Measurements from ENCODE around the gene SHROOM2. TPM values are rescaled to one million over a fixed set of nuclear protein-coding genes. Genes with fewer than 3 reads are reported as not detected.

The SHROOM2 gene, protein sequence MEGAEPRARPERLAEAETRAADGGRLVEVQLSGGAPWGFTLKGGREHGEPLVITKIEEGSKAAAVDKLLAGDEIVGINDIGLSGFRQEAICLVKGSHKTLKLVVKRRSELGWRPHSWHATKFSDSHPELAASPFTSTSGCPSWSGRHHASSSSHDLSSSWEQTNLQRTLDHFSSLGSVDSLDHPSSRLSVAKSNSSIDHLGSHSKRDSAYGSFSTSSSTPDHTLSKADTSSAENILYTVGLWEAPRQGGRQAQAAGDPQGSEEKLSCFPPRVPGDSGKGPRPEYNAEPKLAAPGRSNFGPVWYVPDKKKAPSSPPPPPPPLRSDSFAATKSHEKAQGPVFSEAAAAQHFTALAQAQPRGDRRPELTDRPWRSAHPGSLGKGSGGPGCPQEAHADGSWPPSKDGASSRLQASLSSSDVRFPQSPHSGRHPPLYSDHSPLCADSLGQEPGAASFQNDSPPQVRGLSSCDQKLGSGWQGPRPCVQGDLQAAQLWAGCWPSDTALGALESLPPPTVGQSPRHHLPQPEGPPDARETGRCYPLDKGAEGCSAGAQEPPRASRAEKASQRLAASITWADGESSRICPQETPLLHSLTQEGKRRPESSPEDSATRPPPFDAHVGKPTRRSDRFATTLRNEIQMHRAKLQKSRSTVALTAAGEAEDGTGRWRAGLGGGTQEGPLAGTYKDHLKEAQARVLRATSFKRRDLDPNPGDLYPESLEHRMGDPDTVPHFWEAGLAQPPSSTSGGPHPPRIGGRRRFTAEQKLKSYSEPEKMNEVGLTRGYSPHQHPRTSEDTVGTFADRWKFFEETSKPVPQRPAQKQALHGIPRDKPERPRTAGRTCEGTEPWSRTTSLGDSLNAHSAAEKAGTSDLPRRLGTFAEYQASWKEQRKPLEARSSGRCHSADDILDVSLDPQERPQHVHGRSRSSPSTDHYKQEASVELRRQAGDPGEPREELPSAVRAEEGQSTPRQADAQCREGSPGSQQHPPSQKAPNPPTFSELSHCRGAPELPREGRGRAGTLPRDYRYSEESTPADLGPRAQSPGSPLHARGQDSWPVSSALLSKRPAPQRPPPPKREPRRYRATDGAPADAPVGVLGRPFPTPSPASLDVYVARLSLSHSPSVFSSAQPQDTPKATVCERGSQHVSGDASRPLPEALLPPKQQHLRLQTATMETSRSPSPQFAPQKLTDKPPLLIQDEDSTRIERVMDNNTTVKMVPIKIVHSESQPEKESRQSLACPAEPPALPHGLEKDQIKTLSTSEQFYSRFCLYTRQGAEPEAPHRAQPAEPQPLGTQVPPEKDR (N-terminal part only)
- 1.8 to 6.6 TPM (median 3.3 TPM) in 3 replicates for polyA plus RNA-seq
- 4.2 TPM for polyA plus RNA-seq (2011; ENCODE audit: low read depth)
- polyA plus RNA-seq (2011; cell fraction: cytosol; rRNA removed), result 2.9 and 3.5 TPM in 2 replicates
- polyA plus RNA-seq (2011; cell fraction: nucleus; rRNA removed), result 6.8 and 8.1 TPM in 2 replicates
- 3.0 and 9.2 TPM in 2 replicates for polyA plus RNA-seq (2012; ENCODE audit: low replicate concordance)
- polyA minus RNA-seq, result 3.3 to 5.6 TPM (median 5.6 TPM) in 3 replicates
- 5.0 TPM for polyA minus RNA-seq (2011; cell fraction: cytosol; rRNA and poly(A)+ RNA removed)
- polyA minus RNA-seq (2011; cell fraction: nucleus; rRNA and poly(A)+ RNA removed), result 4.0 and 6.6 TPM in 2 replicates

DNA sequence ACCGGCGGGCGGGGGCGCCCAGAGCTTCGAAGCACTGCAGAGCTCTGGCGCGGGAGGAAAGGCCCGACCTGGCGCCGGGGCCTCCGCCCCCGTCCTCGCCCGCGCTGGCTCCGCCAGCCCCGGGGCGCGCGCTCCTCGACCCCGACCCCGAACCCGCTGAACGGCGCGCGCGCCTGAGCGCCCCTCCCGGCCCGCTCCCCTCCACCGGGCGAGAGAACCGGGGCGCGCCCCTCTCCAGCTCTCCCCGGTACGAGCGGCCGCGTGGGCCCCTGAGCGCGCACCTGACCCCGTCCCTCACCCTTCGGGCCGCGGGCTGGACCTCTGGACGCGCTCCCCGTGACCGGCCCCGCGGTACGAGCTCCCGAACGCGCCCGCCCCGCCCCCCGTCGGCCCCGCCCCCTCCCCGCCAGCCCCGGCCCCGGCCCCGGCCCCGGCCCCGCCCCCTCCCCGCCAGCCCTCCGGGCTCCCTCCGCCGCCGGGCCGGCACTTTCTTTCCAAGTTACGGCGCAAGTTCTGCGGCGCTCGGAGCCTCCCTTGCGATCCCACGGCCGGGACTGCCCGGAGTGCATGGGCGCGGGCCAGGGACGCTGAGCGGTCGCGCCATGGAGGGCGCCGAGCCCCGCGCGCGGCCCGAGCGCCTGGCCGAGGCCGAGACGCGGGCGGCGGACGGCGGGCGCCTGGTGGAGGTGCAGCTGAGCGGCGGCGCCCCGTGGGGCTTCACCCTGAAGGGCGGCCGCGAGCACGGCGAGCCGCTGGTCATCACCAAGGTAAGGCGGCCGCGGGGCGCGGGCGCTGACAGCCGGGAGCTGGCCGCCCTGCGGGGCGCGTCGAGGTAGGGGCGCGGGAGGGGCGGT lies at the start of gene SHROOM2:
SHROOM2 (plus strand) TSS at position 486 of the 854 bp plus-strand sequence; CDS start at position 603, 117 bp downstream.
- Histone ChIP-seq H3K9me1 (ENCODE audit: control insufficient read depth, extremely low read depth, insufficient read depth, low read length) (no peaks in the 10 kb centered on the region), H3K4me3 (ENCODE audit: control insufficient read depth in 2 of 3, extremely low read depth in 1 of 3, insufficient read depth in 2 of 3, low read depth in 1 of 3, low read length in 3 of 3) (peak within 1 kb of the TSS; percentile 35 to 65 (median 43)), H4K20me1 (ENCODE audit: control insufficient read depth, extremely low read depth, insufficient read depth, low read length) (no peaks in the 10 kb centered on the region), H2AFZ (ENCODE audit: control insufficient read depth, low read length) (peak within 1 kb of the TSS; percentile 33), H3K36me3 (ENCODE audit: control insufficient read depth in 2 of 2, extremely low read depth in 1 of 2, insufficient read depth in 2 of 2, low read length in 2 of 2) (no peaks in the 10 kb centered on the region), H3K9ac (ENCODE audit: control insufficient read depth, extremely low read depth, insufficient read depth, low read length) (peak within 1 kb of the TSS; percentile 61), H3K79me2 (ENCODE audit: control insufficient read depth, insufficient read depth, low read length) (no peaks in the 10 kb centered on the region), H3K27ac (ENCODE audit: control insufficient read depth, insufficient read depth, low read length) (no peak within 1 kb of the TSS), H3K27me3 (ENCODE audit: control insufficient read depth, extremely low read depth, insufficient read depth, low read length) (no peaks in the 10 kb centered on the region), H3K9me3 (ENCODE audit: control insufficient read depth, low read depth, low read length) (no peaks in the 10 kb centered on the region), H3K4me1 (ENCODE audit: control insufficient read depth, extremely low read depth, insufficient read depth, low read length) (peaks cover 13% of the 10 kb centered on the region), H3K4me2 (ENCODE audit: control insufficient read depth, extremely low read depth, insufficient read depth, low read depth, low read length) (peak within 1 kb of the TSS; percentile 69)
- TF ChIP-seq EZH2 (IDR thresholded peaks at IDR 0.05; ENCODE audit: low read length) (no peak), CTCF (optimal IDR thresholded peaks at IDR 0.05 in 1 of 3, IDR thresholded peaks at IDR 0.05 in 1 of 3, conservative IDR thresholded peaks at IDR 0.05 in 1 of 3; ENCODE audit: extremely low read depth in 1 of 3, insufficient read depth in 2 of 3, low read length in 3 of 3) (no peak)
- FAIRE-seq (no peak), DNase-seq (ENCODE audit: low read depth, low spot score) (no peak)
- dilution Hi-C loops (cut with MboI; ENCODE audit: extremely low pct_ligation_motif_present, low sequenced_read_pairs), result no loop called here

Measured in keratinocyte (primary cell).